Panc1 (cell line): ENCODE measurements around the gene RWDD1. TPM values are rescaled to one million over a fixed set of nuclear protein-coding genes. Genes with fewer than 3 reads are reported as not detected.

ENCODE experiments used
- ATAC-seq: fragments of 200-7000 bp; cut with Tn5 transposase; 2 replicates; pipeline ENCODE4 v1.9.1; 2020; ENCODE audit warnings: mild to moderate bottlenecking, moderate library complexity
- BruUV-seq: library from RNA; stranded (reverse); fragments of 400-500 nt; replicated peaks from 2 replicates; lab custom pipeline; 2021; lab: Mats Ljungman, UMichigan
- CTCF ChIA-PET: fragments of 300-600 bp; sonication (Branson Sonifier 250); formaldehyde crosslinking; loops from one replicate; lab custom pipeline; 2022; ENCODE audit warnings: antibody characterized with exemption; lab: Charles Lee
- POLR2A ChIA-PET: fragments of 300-600 bp; sonication (Branson Sonifier 250); formaldehyde crosslinking; loops from one replicate; lab custom pipeline; 2022; ENCODE audit warnings: antibody characterized with exemption; lab: Charles Lee
- DNase-seq: peaks from one replicate; pipeline ENCODE4 v3.0.0-alpha.2; 2010; ENCODE audit warnings: low read depth, low spot score
- H3K27ac ChIP-seq: 2 replicates; pipeline ENCODE4 v1.5.1; 2011; ENCODE audit warnings: mild to moderate bottlenecking, low read length, inconsistent platforms
- H3K27me3 ChIP-seq: fragments of 200-500 bp; sonication (Bioruptor generic); 2 replicates; pipeline ENCODE4 v1.6.0; 2014; ENCODE audit warnings: low read length, inconsistent platforms; ENCODE audit not compliant: control insufficient read depth, insufficient read depth
- H3K36me3 ChIP-seq: fragments of 200-500 bp; sonication (Bioruptor generic); 2 replicates; pipeline ENCODE4 v1.5.1; 2014; ENCODE audit warnings: inconsistent platforms, mild to moderate bottlenecking, low read length, moderate library complexity; ENCODE audit not compliant: control insufficient read depth, insufficient read depth
- H3K4me1 ChIP-seq: 2 replicates; pipeline ENCODE4 v1.5.1; 2011; ENCODE audit warnings: inconsistent platforms, mild to moderate bottlenecking, low read length, moderate library complexity; ENCODE audit not compliant: control insufficient read depth, insufficient read depth
- H3K4me3 ChIP-seq, 2 experiments: 2 replicates each; pipeline ENCODE4 v1.5.1; 2011 to 2012; ENCODE audit warnings: low read depth in 2 of 2, low read length in 2 of 2, mild to moderate bottlenecking in 2 of 2, inconsistent platforms in 1 of 2, moderate library complexity in 1 of 2
- H3K9me3 ChIP-seq: fragments of 200-500 bp; sonication (Bioruptor generic); 2 replicates; pipeline ENCODE4 v1.5.1; 2014; ENCODE audit warnings: low read depth, mild to moderate bottlenecking, inconsistent platforms, low read length, moderate library complexity; ENCODE audit not compliant: control insufficient read depth, insufficient read depth
- CTCF ChIP-seq: fragments of 450-650 bp; IDR thresholded peaks from 2 replicates; pipeline ENCODE4 v1.5.1; 2017; ENCODE audit warnings: mild to moderate bottlenecking
- POLR2AphosphoS5 ChIP-seq: IDR thresholded peaks from 2 replicates; pipeline ENCODE4 v1.6.1; 2012; ENCODE audit warnings: mild to moderate bottlenecking, low read depth, low read length, moderate library complexity
- SIN3A ChIP-seq: IDR thresholded peaks from 2 replicates; pipeline ENCODE4 v1.6.1; 2012; ENCODE audit warnings: low read depth, mild to moderate bottlenecking, low read length, moderate library complexity, borderline replicate concordance; ENCODE audit not compliant: insufficient read depth
- TCF7L2 ChIP-seq: IDR thresholded peaks from 2 replicates; pipeline ENCODE4 v1.6.1; 2011; ENCODE audit warnings: mild to moderate bottlenecking, low read depth, low read length, inconsistent platforms
- in situ Hi-C: cut with HindIII; loops from 2 replicates; pipeline ENCODE4 v1.10.0; 2016; ENCODE audit warnings: low sequenced_read_pairs, low pct_unique_long_range_greater_than_20kb
- intact Hi-C: fragments of 100-400 bp; cut with micrococcal nuclease; formaldehyde crosslinking; loops from one replicate; pipeline ENCODE4 v1.10.0; 2022; ENCODE audit not compliant: unreplicated experiment
- total RNA-seq: library from RNA; stranded (reverse); gene quantifications from one replicate; pipeline ENCODE4 v1.2.1, GENCODE V29; 2021; ENCODE audit not compliant: unreplicated experiment
- TF ChIP-seq, protein P1 (sequence below), 2 experiments: IDR thresholded peaks; 2 replicates each; pipeline ENCODE4 v1.6.1; 2011 to 2012; ENCODE audit warnings: low read depth in 2 of 2, control low read depth in 1 of 2, low read length in 1 of 2, mild to moderate bottlenecking in 1 of 2, moderate library complexity in 1 of 2; ENCODE audit not compliant: insufficient read depth in 1 of 2

RWDD1 gene
- total RNA-seq, 1 experiment from 2014 or later: 68.0 TPM

DNA sequence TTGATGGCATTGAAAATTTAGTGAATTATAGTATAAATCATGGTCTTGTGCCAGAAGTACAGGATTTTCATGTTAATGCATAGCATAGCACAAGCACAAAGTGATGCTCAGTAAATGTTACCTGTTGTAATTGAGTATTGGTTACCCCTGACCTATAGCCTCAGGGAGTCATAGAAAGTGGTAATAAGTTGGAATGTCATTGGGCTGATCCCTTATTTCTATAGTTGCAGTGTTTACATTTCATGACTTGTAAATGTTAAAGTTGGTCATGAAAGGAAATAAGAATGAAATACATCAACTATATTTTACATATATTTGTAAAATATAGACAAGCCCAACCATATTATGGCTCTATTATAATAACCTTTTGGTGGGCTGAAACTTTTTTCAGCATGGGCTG, 7.0 kb downstream of the RWDD1 start:
- Histone ChIP-seq H3K27ac (no peak overlapping the region), H3K9me3 (no peaks in the 10 kb centered on the region), H3K27me3 (no peaks in the 10 kb centered on the region), H3K36me3 (peaks cover 33% of the 10 kb centered on the region), H3K4me1 (peaks cover 3% of the 10 kb centered on the region; the same call in 1 of the 2 replicates), H3K4me3 (no peak overlapping the region)
- DNase-seq (no peak), ATAC-seq (no peak)
- ChIA-PET POLR2A (no interaction called here), CTCF (no interaction called here)
- no peak for TF ChIP-seq SIN3A
- TF ChIP-seq, protein P1, sequence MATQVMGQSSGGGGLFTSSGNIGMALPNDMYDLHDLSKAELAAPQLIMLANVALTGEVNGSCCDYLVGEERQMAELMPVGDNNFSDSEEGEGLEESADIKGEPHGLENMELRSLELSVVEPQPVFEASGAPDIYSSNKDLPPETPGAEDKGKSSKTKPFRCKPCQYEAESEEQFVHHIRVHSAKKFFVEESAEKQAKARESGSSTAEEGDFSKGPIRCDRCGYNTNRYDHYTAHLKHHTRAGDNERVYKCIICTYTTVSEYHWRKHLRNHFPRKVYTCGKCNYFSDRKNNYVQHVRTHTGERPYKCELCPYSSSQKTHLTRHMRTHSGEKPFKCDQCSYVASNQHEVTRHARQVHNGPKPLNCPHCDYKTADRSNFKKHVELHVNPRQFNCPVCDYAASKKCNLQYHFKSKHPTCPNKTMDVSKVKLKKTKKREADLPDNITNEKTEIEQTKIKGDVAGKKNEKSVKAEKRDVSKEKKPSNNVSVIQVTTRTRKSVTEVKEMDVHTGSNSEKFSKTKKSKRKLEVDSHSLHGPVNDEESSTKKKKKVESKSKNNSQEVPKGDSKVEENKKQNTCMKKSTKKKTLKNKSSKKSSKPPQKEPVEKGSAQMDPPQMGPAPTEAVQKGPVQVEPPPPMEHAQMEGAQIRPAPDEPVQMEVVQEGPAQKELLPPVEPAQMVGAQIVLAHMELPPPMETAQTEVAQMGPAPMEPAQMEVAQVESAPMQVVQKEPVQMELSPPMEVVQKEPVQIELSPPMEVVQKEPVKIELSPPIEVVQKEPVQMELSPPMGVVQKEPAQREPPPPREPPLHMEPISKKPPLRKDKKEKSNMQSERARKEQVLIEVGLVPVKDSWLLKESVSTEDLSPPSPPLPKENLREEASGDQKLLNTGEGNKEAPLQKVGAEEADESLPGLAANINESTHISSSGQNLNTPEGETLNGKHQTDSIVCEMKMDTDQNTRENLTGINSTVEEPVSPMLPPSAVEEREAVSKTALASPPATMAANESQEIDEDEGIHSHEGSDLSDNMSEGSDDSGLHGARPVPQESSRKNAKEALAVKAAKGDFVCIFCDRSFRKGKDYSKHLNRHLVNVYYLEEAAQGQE (IDR thresholded peaks at IDR 0.05; ENCODE audit: insufficient read depth in 1 of 2, low read depth in 2 of 2, low read length in 1 of 2): no peak
- no peak for TF ChIP-seq POLR2AphosphoS5
- no peak for TF ChIP-seq CTCF
- in situ Hi-C loops: no loop called here
- intact Hi-C loops: no loop called here
- BruUV-seq: no TSS peak

GRCh38 chr6:116579143-116579542, 7.8 kb downstream of the RWDD1 start:
- CTCF ChIA-PET: interaction anchor here (1.0 kb wide), 1 partner anchor 134 kb away, joined by 3 read pairs; no protein-coding TSS in a partner anchor
- no TSS peak for BruUV-seq
- ATAC-seq (no peak), DNase-seq (no peak)
- in situ Hi-C loops: no loop called here
- Histone ChIP-seq H3K4me1 (no peaks in the 10 kb centered on the region), H3K36me3 (peaks cover 34% of the 10 kb centered on the region), H3K9me3 (no peaks in the 10 kb centered on the region), H3K27me3 (no peaks in the 10 kb centered on the region), H3K4me3 (no peak overlapping the region), H3K27ac (no peak overlapping the region)
- TF ChIP-seq, protein P1 (IDR thresholded peaks at IDR 0.05; ENCODE audit: insufficient read depth in 1 of 2, low read depth in 2 of 2, low read length in 1 of 2): no peak
- no peak for TF ChIP-seq SIN3A
- TF ChIP-seq TCF7L2: no peak
- TF ChIP-seq CTCF: no peak
- no peak for TF ChIP-seq POLR2AphosphoS5
- POLR2A ChIA-PET: no interaction called here
- intact Hi-C loops: no loop called here
